Loucy (cell line): ENCODE results near the gene APRT.

Experiments
- H2AFZ ChIP-seq: fragments of 200-600 bp; sonication (generic); 2 replicates; pipeline ENCODE4 v1.6.0; 2016; ENCODE audit warnings: antibody characterized with exemption, mild to moderate bottlenecking, low read length, moderate library complexity
- H3F3A ChIP-seq: fragments of 200-600 bp; 2 replicates; pipeline ENCODE4 v1.6.0; 2016; ENCODE audit warnings: antibody characterized with exemption, low read depth, mild to moderate bottlenecking
- H3K27me3 ChIP-seq: fragments of 200-600 bp; sonication (generic); 2 replicates; pipeline ENCODE4 v1.6.1; 2014; ENCODE audit warnings: low read length, mild to moderate bottlenecking; ENCODE audit not compliant: insufficient read depth, poor library complexity, severe bottlenecking
- H3K36me3 ChIP-seq: fragments of 200-600 bp; sonication (generic); 2 replicates; pipeline ENCODE4 v1.6.1; 2016; ENCODE audit warnings: low read length; ENCODE audit not compliant: insufficient read depth
- H3K4me1 ChIP-seq: fragments of 200-600 bp; sonication (generic); 2 replicates; pipeline ENCODE4 v1.5.1; 2014; ENCODE audit warnings: low read length, mild to moderate bottlenecking; ENCODE audit not compliant: insufficient read depth, poor library complexity, severe bottlenecking
- H3K4me2 ChIP-seq: fragments of 200-600 bp; sonication (generic); 2 replicates; pipeline ENCODE4 v1.6.0; 2014; ENCODE audit warnings: antibody characterized with exemption, low read length, low read depth, mild to moderate bottlenecking; ENCODE audit not compliant: poor library complexity, severe bottlenecking
- H3K4me3 ChIP-seq: fragments of 200-600 bp; sonication (generic); 2 replicates; pipeline ENCODE4 v1.5.1; 2014; ENCODE audit warnings: low read length, mild to moderate bottlenecking, mixed read lengths; ENCODE audit not compliant: poor library complexity, severe bottlenecking
- H3K79me2 ChIP-seq: fragments of 200-600 bp; sonication (generic); 2 replicates; pipeline ENCODE4 v1.6.1; 2014; ENCODE audit warnings: low read length; ENCODE audit not compliant: insufficient read depth
- H3K9ac ChIP-seq: fragments of 200-600 bp; sonication (generic); 2 replicates; pipeline ENCODE4 v1.6.0; 2014; ENCODE audit warnings: mild to moderate bottlenecking, low read depth, low read length, moderate library complexity; ENCODE audit not compliant: poor library complexity, severe bottlenecking
- H3K9me2 ChIP-seq: fragments of 200-600 bp; sonication (generic); replicated peaks from 2 replicates; pipeline ENCODE4 v1.6.1; 2016; ENCODE audit warnings: low read depth, low read length, mixed read lengths
- H3K9me3 ChIP-seq: fragments of 200-600 bp; sonication (generic); 2 replicates; pipeline ENCODE4 v1.6.1; 2014; ENCODE audit warnings: mild to moderate bottlenecking, antibody characterized with exemption, low read length, low read depth; ENCODE audit not compliant: insufficient read depth
- H4K20me1 ChIP-seq: fragments of 200-600 bp; sonication (generic); 2 replicates; pipeline ENCODE4 v1.6.0; 2014; ENCODE audit warnings: antibody characterized with exemption, low read length, mild to moderate bottlenecking; ENCODE audit not compliant: insufficient read depth, poor library complexity, severe bottlenecking
- CTCF ChIP-seq: fragments of 200-600 bp; sonication (generic); conservative IDR thresholded peaks from 2 replicates; pipeline ENCODE4 v1.5.1; 2014; ENCODE audit warnings: mild to moderate bottlenecking, antibody characterized with exemption, low read length
- EZH2phosphoT487 ChIP-seq: fragments of 200-600 bp; IDR thresholded peaks from 2 replicates; pipeline ENCODE4 v1.6.1; 2018; ENCODE audit warnings: antibody characterized with exemption, mild to moderate bottlenecking, moderate library complexity, borderline replicate concordance

APRT gene

DNA sequence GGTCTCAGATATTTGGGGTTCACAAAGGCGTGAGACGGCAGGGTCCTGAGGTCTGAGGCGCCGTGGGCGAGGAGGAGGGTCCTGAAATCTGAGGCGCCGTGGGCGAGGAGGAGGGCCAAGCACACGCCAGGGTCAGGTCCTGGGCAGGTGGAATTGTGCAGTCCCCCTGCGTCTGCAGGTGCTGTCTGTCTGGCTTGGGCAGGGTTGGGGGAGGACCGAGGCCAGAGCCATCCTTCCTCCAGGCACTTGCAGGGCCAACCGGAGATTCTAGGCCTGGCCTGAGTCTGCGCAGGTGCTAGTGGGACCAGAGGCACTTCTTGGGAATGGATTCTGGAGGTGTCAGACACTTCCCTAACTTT, 2.4 kb upstream of the APRT start:
- TF ChIP-seq CTCF (no peak), EZH2phosphoT487 (no peak)
- Histone ChIP-seq H3K36me3 (peaks cover 6% of the 10 kb centered on the region; the same call in 1 of the 2 replicates), H4K20me1 (peaks cover 20% of the 10 kb centered on the region), H3F3A (no peaks in the 10 kb centered on the region), H3K4me1 (no peaks in the 10 kb centered on the region), H3K9me3 (no peaks in the 10 kb centered on the region), H3K9me2 (no peaks in the 10 kb centered on the region), H3K4me2 (no peak overlapping the region), H3K79me2 (peaks cover 20% of the 10 kb centered on the region; the same call in 1 of the 2 replicates), H3K4me3 (no peak overlapping the region), H2AFZ (no peak overlapping the region), H3K9ac (no peak overlapping the region), H3K27me3 (no peaks in the 10 kb centered on the region)

DNA sequence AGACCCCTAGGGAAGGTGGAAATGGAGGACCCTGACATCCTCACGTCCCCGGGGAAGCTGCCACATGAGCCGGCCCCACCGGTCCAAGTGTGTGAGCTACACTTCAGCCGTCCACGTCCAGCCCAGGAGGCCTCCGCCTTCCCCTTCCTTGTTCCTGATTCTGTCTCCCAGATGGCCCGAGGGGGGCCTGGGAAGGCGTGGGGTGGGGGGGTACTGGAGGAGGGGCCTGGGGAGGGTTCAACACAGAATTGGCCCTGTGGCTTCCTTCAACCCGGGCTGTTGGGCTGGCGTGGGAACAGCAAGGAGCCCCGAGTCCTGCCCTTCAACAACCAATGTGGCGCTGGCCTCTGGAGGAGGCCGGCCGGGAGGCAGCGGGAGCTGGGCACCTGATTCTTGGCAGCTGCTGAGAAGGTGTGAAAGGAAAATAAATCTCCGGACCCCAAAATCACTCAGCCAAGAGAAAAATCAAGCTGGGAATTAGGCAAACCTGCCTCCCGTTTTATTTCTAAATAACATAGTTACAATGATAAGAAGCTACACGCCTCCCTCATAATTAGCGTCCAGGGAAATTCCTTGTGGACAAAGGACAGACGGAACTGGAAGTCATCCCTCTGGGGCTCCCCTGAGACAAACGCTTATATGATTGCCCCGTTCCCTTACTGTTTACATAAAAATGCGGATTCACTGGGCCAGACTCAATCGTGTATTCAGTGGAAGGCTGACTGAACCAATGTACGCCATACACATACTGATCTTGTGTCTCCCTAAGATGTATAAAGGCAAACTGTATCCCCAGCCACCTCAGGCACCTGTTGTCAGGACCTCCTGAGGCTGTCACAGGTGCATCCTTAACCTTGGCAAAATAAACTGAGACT, 1.8 kb upstream of the APRT start:
- Histone ChIP-seq H3K9ac (no peak overlapping the region), H4K20me1 (peaks cover 22% of the 10 kb centered on the region), H3K4me2 (peak overlapping the region; percentile 90), H3K36me3 (peaks cover 7% of the 10 kb centered on the region; the same call in 1 of the 2 replicates), H3K9me3 (no peaks in the 10 kb centered on the region), H3K79me2 (peaks cover 24% of the 10 kb centered on the region; the same call in 1 of the 2 replicates), H3K4me3 (no peak overlapping the region), H2AFZ (no peak overlapping the region), H3K4me1 (no peaks in the 10 kb centered on the region), H3F3A (no peaks in the 10 kb centered on the region), H3K9me2 (no peaks in the 10 kb centered on the region), H3K27me3 (no peaks in the 10 kb centered on the region)
- TF ChIP-seq EZH2phosphoT487 = no peak
- TF ChIP-seq CTCF = no peak

GRCh38 chr16:88812513-88813268, 963 bp upstream of the APRT start:
- TF ChIP-seq EZH2phosphoT487 = no peak
- no peak for TF ChIP-seq CTCF
- H3K4me3 ChIP-seq = peak overlapping the region; percentile 91
- H3K9me3 ChIP-seq = no peaks in the 10 kb centered on the region
- peaks cover 27% of the 10 kb centered on the region for H4K20me1 ChIP-seq
- H3K9me2 ChIP-seq = no peaks in the 10 kb centered on the region
- H2AFZ ChIP-seq = peak overlapping the region; percentile 81; the same call in 1 of the 2 replicates
- no peaks in the 10 kb centered on the region for H3F3A ChIP-seq
- peaks cover 7% of the 10 kb centered on the region; the same call in 1 of the 2 replicates for H3K36me3 ChIP-seq
- peak overlapping the region; percentile 79 for H3K9ac ChIP-seq
- no peaks in the 10 kb centered on the region for H3K4me1 ChIP-seq
- H3K27me3 ChIP-seq = no peaks in the 10 kb centered on the region
- peak overlapping the region; percentile 90 for H3K4me2 ChIP-seq
- H3K79me2 ChIP-seq = peaks cover 31% of the 10 kb centered on the region; the same call in 1 of the 2 replicates
